ENCODE measurements around the gene POLR2F. TPM values are rescaled to one million over a fixed set of nuclear protein-coding genes. Genes with fewer than 3 reads are reported as not detected.

Gene POLR2F
- total RNA-seq, 1 experiment from 2014 or later, result 141 TPM

DNA sequence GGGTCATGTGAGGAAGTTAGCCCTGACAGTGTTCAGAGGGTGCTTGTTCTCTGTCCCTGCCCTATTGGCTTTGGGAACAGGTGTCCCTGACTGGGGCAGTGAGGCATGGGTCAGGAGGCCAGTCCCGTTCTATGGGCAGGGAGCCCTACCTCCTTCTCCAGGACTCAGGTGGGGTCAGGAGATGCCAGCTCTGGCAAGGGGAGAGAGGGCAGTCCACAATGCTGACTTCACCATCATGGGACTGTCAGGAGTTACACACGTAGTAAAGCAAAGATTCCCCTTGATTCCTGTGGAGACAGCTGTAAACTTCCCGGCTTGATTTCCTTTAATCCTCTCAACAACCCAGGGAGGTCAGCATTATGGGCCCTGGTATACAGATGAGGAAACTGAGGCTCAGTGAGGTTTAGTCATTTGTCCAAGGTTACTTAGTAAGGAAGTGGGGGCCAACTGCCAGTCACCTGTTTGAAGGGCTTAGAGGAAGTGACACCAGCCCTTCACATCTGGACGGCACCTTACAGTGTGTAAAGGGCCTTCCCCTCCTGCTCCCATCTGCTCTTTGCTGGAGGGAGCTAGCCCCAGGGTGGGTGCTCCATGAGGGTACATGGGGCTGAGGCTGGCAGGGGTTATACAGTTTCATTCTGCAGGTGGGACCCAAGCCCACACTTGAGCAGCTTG is 35.5 kb upstream of the POLR2F start:
- H3K36me3 Mint-ChIP-seq (ENCODE audit: insufficient read depth in 1 of 3, low read depth in 3 of 3), result peaks cover 3 to 50% (median 25%) of the 10 kb centered on the region in 3 experiments; a peak in 6 of 7 replicates
- Histone ChIP-seq H2AK5ac (ENCODE audit: insufficient read length, low read length) (no peak overlapping the region), H2BK120ac (ENCODE audit: low read depth, low read length, poor library complexity, severe bottlenecking) (no peak overlapping the region), H3K27me3 (ENCODE audit: insufficient read depth, low read length) (no peaks in the 10 kb centered on the region), H3K4me1 (ENCODE audit: insufficient read depth, low read length) (no peaks in the 10 kb centered on the region), H3K79me1 (ENCODE audit: insufficient read depth, low read depth, low read length, poor library complexity, severe bottlenecking) (no peaks in the 10 kb centered on the region), H3K18ac (ENCODE audit: insufficient read length, low read depth, low read length) (no peak overlapping the region), H2BK5ac (ENCODE audit: insufficient read length, low read length) (no peak overlapping the region), H3K9ac (ENCODE audit: extremely low read depth, insufficient read length, low read length) (no peak overlapping the region), H3K27ac (ENCODE audit: insufficient read length, low read depth, low read length) (no peak overlapping the region), H2BK15ac (ENCODE audit: low read depth, low read length) (no peak overlapping the region), H3K23me2 (ENCODE audit: insufficient read length, low read depth, low read length, poor library complexity, severe bottlenecking) (no peaks in the 10 kb centered on the region), H3K4me2 (ENCODE audit: insufficient read depth, insufficient read length, low read length) (no peak overlapping the region), H3K4ac (ENCODE audit: low read depth, low read length) (no peak overlapping the region), H3T11ph (ENCODE audit: low read length) (no peak overlapping the region), H2BK20ac (ENCODE audit: low read depth, low read length, poor library complexity, severe bottlenecking) (no peak overlapping the region), H3K56ac (ENCODE audit: insufficient read length, low read depth, low read length) (no peak overlapping the region), H2AFZ (ENCODE audit: low read length) (no peak overlapping the region), H3K14ac (ENCODE audit: insufficient read depth, low read length) (no peak overlapping the region), H4K91ac (ENCODE audit: insufficient read length, low read depth, low read length) (no peak overlapping the region), H4K8ac (replicated peaks; ENCODE audit: insufficient read length, low read depth, low read length) (no peak overlapping the region), H4K20me1 (ENCODE audit: control insufficient read depth, insufficient read depth, insufficient read length) (no peaks in the 10 kb centered on the region), H3K79me2 (ENCODE audit: insufficient read depth, low read length) (no peaks in the 10 kb centered on the region), H4K5ac (ENCODE audit: insufficient read length, low read depth, low read length) (no peak overlapping the region), H2BK12ac (ENCODE audit: insufficient read length, low read depth, low read length) (no peak overlapping the region), H3K23ac (ENCODE audit: insufficient read length, low read depth, low read length) (no peak overlapping the region), H3K9me3 (ENCODE audit: control insufficient read depth, low read depth, low read length) (no peaks in the 10 kb centered on the region)
- H3K27me3 Mint-ChIP-seq (ENCODE audit: low read depth), result no peaks in the 10 kb centered on the region; the same call in 1 of the 2 replicates
- DNase-seq, result no peak
- no peak overlapping the region for H3K4me3 Mint-ChIP-seq
- TF ChIP-seq, protein P1, sequence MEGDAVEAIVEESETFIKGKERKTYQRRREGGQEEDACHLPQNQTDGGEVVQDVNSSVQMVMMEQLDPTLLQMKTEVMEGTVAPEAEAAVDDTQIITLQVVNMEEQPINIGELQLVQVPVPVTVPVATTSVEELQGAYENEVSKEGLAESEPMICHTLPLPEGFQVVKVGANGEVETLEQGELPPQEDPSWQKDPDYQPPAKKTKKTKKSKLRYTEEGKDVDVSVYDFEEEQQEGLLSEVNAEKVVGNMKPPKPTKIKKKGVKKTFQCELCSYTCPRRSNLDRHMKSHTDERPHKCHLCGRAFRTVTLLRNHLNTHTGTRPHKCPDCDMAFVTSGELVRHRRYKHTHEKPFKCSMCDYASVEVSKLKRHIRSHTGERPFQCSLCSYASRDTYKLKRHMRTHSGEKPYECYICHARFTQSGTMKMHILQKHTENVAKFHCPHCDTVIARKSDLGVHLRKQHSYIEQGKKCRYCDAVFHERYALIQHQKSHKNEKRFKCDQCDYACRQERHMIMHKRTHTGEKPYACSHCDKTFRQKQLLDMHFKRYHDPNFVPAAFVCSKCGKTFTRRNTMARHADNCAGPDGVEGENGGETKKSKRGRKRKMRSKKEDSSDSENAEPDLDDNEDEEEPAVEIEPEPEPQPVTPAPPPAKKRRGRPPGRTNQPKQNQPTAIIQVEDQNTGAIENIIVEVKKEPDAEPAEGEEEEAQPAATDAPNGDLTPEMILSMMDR (conservative IDR thresholded peaks at IDR 0.05), result no peak
- no peak overlapping the region for H3K27ac Mint-ChIP-seq
- WGBS (ENCODE audit: extremely low coverage, insufficient read length, low lambda C conversion rate), result no CpG with 5 or more reads among the region's 4 CpGs
- H3K9me3 Mint-ChIP-seq, result no peaks in the 10 kb centered on the region
- no peaks in the 10 kb centered on the region for H3K4me1 Mint-ChIP-seq

Data from H9 (cell line).